Stimulated activated naive CD8-positive, alpha-beta T cell treated with anti-CD3 and anti-CD28 coated beads, Interleukin-15, amount 100 ng/mL, for 72 hours (primary cell): ENCODE measurements around the gene NRCAM.

ENCODE experiments used
- ATAC-seq: fragments of 150-1000 bp; cut with Tn5 transposase; 2 replicates; pipeline ENCODE4 v1.10.0; 2021; ENCODE audit warnings: mild to moderate bottlenecking, moderate library complexity
- DNase-seq, 2 donors: peaks; one replicate each; pipeline ENCODE4 v3.0.0; 2021 to 2022
- H3K27ac Mint-ChIP-seq, 2 donors: one replicate each; pipeline ENCODE4 v1.8.0; 2022; ENCODE audit warnings: mild to moderate bottlenecking in 2 of 2, mixed read lengths in 2 of 2, moderate library complexity in 2 of 2
- H3K27me3 Mint-ChIP-seq: one replicate; pipeline ENCODE4 v1.8.0; 2022; ENCODE audit warnings: mixed read lengths
- H3K4me1 Mint-ChIP-seq: one replicate; pipeline ENCODE4 v1.8.0; 2022; ENCODE audit warnings: mild to moderate bottlenecking, mixed read lengths
- H3K4me3 Mint-ChIP-seq, 2 donors: one replicate each; pipeline ENCODE4 v1.8.0; 2022; ENCODE audit warnings: mild to moderate bottlenecking in 2 of 2, mixed read lengths in 2 of 2, moderate library complexity in 1 of 2
- H3K9me3 Mint-ChIP-seq, 2 donors: one replicate each; pipeline ENCODE4 v1.8.0; 2022; ENCODE audit warnings: mixed read lengths in 2 of 2

NRCAM gene

GRCh38 chr7:108421720-108422331 is 34.4 kb downstream of the NRCAM start:
- no peak for DNase-seq
- no peaks in the 10 kb centered on the region for H3K27me3 Mint-ChIP-seq
- peak overlapping the region in 1 of 2 donors; percentile 23 for H3K4me3 Mint-ChIP-seq
- ATAC-seq, result no peak
- peaks cover 70% of the 10 kb centered on the region for H3K4me1 Mint-ChIP-seq
- H3K9me3 Mint-ChIP-seq, result no peaks in the 10 kb centered on the region
- no peak overlapping the region for H3K27ac Mint-ChIP-seq

- H3K4me1 Mint-ChIP-seq, result peaks cover 86% of the 10 kb centered on the region
- H3K9me3 Mint-ChIP-seq, result no peaks in the 10 kb centered on the region
- H3K27ac Mint-ChIP-seq, result peak overlapping the region; percentile 28
- peak overlapping the region; percentile 36 to 39 for H3K4me3 Mint-ChIP-seq
- no peak for ATAC-seq
- DNase-seq, result no peak
- no peaks in the 10 kb centered on the region for H3K27me3 Mint-ChIP-seq
Measured at GRCh38 chr7:108419961-108420908, 36.0 kb downstream of the NRCAM start.

- H3K9me3 Mint-ChIP-seq, result no peaks in the 10 kb centered on the region
- H3K27me3 Mint-ChIP-seq, result no peaks in the 10 kb centered on the region
- H3K27ac Mint-ChIP-seq, result peak overlapping the region in 1 of 2 donors; percentile 22
- ATAC-seq (no peak), DNase-seq (no peak)
- H3K4me3 Mint-ChIP-seq, result peak overlapping the region; percentile 1 to 36
- peaks cover 93% of the 10 kb centered on the region for H3K4me1 Mint-ChIP-seq
Measured at GRCh38 chr7:108418946-108419345, 37.3 kb downstream of the NRCAM start.

DNA sequence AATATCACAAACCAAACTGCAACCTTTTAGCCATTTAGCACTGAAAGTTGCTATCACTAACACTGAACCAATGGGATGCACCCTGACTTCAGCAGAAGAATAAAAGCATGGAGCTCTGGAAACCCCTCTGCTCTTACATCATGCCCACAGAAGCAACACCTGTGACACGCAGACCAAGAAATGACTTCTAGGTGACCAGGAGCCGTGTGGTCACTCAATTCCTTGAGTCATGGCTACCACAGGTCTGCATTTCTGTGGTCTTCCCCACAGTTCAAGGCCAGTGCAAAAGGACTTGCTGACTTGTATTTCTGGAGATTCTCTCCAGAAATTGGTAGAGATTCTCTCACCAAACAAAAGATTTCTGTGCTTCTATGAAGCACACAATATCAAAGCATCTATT is 38.3 kb downstream of the NRCAM start:
- DNase-seq, result no peak
- Mint-ChIP-seq H3K27me3 (no peaks in the 10 kb centered on the region), H3K27ac (no peak overlapping the region), H3K4me3 (no peak overlapping the region), H3K4me1 (peaks cover 91% of the 10 kb centered on the region), H3K9me3 (peaks cover 0 to 5% of the 10 kb centered on the region in 2 donors)
- no peak for ATAC-seq

DNA sequence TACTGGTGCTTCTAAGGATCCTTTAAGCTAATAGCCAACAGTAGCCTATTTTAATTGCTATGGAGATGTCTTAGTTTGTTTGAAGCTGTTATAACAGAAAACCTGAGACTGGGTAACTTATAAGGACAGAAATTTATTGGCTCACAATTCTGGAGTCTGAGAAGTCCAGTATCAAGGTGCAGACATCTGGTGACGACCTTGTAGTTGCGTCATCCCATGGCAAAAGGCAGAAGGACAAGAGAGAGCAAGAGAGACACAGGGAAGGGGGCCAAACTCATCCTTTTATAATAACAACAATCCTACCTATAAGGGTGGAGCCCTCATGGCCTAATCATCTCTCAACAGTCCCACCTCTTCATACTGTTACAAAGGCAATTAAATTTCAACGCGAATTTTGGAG is 39.1 kb downstream of the NRCAM start:
- Mint-ChIP-seq H3K27me3 (no peaks in the 10 kb centered on the region), H3K27ac (peak overlapping the region in 1 of 2 donors; percentile 44), H3K4me1 (peaks cover 84% of the 10 kb centered on the region), H3K9me3 (peaks cover 0 to 5% of the 10 kb centered on the region in 2 donors), H3K4me3 (peak overlapping the region in 1 of 2 donors; percentile 55)
- DNase-seq, result no peak
- ATAC-seq, result no peak

DNA sequence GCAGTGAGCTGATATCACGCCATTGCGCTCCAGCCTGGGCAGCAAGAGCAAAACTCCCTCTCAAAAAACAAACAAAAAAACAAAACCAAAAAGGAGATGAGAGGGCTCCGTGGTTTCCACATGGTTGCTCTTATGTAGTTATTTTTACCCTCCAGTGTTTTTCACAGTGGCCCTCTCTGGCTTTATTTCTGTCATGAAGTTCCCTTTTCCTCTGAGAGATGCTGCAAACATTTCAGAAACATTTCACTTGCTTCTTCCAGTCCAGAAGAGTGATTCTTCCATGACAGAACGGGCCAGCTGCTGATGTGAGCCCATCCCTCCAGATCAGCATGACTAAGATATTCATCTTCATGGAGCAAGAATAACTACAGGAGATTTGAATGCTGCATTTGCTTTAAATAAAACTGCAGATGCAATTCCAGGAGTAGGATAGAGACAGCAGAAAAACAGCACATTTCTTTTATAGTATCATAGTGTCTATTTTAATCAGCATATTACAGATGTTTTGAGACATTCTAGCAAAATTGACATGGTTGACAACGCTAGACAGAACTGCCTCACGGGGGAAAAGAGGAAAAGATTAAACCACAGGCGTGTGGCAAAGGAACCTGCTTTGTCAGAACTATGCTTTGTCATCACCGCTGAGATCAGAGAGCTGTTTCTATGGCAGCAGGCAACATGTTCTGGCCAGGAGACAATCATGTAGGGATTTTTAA is 40.3 kb downstream of the NRCAM start:
- peaks cover 75% of the 10 kb centered on the region for H3K4me1 Mint-ChIP-seq
- no peaks in the 10 kb centered on the region for H3K27me3 Mint-ChIP-seq
- peak overlapping the region; percentile 40 to 58 for H3K4me3 Mint-ChIP-seq
- H3K27ac Mint-ChIP-seq, result peak overlapping the region in 1 of 2 donors; percentile 54
- DNase-seq (peak in 1 of 2 donors; percentile 46), ATAC-seq (peak; percentile 87)
- H3K9me3 Mint-ChIP-seq, result peaks cover 0 to 5% of the 10 kb centered on the region in 2 donors

- no peak for ATAC-seq
- DNase-seq, result no peak
- Mint-ChIP-seq H3K27ac (peak overlapping the region; percentile 43 to 61), H3K4me3 (no peak overlapping the region), H3K4me1 (peaks cover 66% of the 10 kb centered on the region), H3K9me3 (peaks cover 0 to 5% of the 10 kb centered on the region in 2 donors), H3K27me3 (no peaks in the 10 kb centered on the region)
Measured at GRCh38 chr7:108415084-108415483, 41.2 kb downstream of the NRCAM start.

GRCh38 chr7:108413782-108414492 is 42.3 kb downstream of the NRCAM start:
- peak; percentile 83 for ATAC-seq
- H3K4me1 Mint-ChIP-seq, result peaks cover 56% of the 10 kb centered on the region
- DNase-seq, result no peak
- no peaks in the 10 kb centered on the region for H3K27me3 Mint-ChIP-seq
- peaks cover 0 to 5% of the 10 kb centered on the region in 2 donors for H3K9me3 Mint-ChIP-seq
- no peak overlapping the region for H3K4me3 Mint-ChIP-seq
- H3K27ac Mint-ChIP-seq, result no peak overlapping the region

DNA sequence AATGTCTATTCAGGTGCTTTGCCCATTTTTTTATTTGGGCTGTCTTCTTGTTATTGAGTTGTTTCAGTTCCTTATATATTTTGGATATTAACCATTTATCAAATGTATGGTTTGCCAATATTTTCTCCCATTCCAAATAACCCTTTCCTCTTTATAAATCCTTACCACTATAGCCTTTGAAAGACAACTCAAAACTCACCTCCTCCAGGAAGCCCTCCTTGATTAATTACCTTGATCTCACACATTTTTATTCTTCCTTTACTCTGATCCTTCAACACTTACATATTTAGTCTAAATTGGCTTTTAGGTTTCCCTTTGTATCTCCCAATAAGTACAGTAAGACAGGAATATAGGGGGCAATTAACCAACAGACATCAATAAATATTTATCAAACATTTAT is 42.9 kb downstream of the NRCAM start:
- no peak for DNase-seq
- Mint-ChIP-seq H3K27ac (no peak overlapping the region), H3K9me3 (peaks cover 0 to 5% of the 10 kb centered on the region in 2 donors), H3K27me3 (no peaks in the 10 kb centered on the region), H3K4me1 (peaks cover 53% of the 10 kb centered on the region), H3K4me3 (no peak overlapping the region)
- no peak for ATAC-seq

DNA sequence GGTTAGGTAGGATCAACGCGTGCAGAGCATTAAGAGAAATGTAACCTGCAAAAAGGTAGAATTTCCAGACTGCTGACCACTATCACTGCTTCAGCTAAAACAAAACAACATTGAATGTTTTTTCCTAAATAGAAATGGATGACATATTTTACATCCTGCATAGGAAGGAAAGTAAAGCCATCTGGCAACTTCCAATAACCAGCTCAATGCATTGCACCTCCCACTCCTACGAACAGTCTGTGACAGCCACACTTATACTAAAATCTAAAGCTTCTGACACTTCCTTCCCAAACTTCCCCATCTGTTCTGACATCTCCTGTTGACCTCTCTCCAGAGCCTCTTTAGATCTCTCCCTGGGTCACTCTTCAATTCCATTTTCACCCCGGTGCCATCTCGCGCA is 47.1 kb downstream of the NRCAM start:
- H3K9me3 Mint-ChIP-seq, result peaks cover 0 to 5% of the 10 kb centered on the region in 2 donors
- no peak overlapping the region for H3K4me3 Mint-ChIP-seq
- no peaks in the 10 kb centered on the region for H3K27me3 Mint-ChIP-seq
- peak overlapping the region in 1 of 2 donors; percentile 23 for H3K27ac Mint-ChIP-seq
- DNase-seq (no peak), ATAC-seq (no peak)
- peaks cover 11% of the 10 kb centered on the region for H3K4me1 Mint-ChIP-seq

DNA sequence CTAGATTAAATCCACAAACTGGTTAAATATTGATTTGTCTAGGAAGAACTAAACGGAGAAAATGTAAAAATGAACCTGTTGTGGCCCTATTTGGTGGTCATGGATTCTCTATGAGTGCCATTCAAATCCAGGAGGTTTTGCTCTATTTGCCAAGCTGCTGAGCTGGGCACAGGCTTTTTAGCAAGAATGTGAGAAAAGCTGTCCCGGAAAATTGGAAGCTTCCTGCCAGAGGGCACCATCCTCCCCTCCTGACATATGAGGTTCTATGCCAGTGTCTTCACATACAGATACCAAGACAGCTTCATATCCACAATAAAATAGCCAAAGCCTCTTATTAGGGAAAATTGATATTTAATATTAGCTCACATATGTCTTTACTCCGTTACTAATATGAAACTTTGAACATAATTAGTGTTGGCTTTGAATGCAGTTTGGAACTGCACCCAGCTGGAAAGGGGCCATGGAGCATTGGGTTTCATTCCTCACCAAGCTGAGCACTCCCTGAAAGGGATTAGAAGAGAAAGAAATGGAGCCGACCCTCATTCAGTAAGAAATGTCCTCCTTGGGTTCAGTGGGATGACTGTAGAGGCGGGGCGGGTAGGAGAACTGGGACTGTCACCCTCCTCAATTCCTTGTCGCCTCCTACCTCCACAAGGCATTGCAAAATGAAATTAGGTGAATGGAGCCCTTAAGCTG is 47.8 kb downstream of the NRCAM start:
- no peak overlapping the region for H3K4me3 Mint-ChIP-seq
- no peak for ATAC-seq

GRCh38 chr7:108407676-108408075 is 48.6 kb downstream of the NRCAM start:
- Mint-ChIP-seq H3K4me1 (peaks cover 5% of the 10 kb centered on the region), H3K27me3 (no peaks in the 10 kb centered on the region), H3K9me3 (no peaks in the 10 kb centered on the region), H3K4me3 (no peak overlapping the region), H3K27ac (no peak overlapping the region)
- DNase-seq (no peak), ATAC-seq (no peak)

More for the DNA sequence above, 47.8 kb downstream of the NRCAM start:
- no peak for DNase-seq
- H3K4me1 Mint-ChIP-seq, result peaks cover 4% of the 10 kb centered on the region
- peak overlapping the region in 1 of 2 donors; percentile 23 for H3K27ac Mint-ChIP-seq
- peaks cover 0 to 3% of the 10 kb centered on the region in 2 donors for H3K9me3 Mint-ChIP-seq
- H3K27me3 Mint-ChIP-seq, result no peaks in the 10 kb centered on the region

DNA sequence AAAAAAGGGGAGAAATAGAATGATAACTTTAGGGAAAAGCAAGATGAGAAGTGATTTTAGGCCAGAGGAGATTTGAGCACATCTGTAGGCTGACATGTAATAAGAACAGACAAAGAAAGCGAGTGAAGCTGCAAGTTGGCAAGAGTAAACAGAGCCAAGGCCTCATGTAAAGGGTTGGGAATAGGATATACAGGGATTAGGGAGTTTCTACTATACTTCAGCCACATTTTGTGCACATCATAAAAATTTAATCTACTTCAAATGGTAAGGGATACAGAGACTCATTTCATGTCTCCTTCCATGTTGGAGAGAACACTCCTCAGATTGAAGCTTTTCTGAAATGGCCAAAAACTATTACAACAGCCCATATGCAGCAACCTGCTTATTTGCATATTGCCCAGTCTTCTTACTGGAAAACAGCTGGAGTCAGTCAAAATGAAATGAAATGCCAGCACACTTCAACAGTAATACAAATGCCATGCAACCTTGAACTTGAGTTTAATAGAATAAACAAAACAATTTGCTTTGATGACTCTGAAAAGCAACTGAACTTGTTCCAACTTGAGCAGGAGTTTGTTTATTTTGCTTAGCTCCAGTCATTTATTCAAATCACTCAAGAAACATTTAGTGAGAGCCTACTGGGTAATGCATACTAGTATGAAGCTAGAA is 49.9 kb downstream of the NRCAM start:
- no peak for ATAC-seq
- no peak overlapping the region for H3K27ac Mint-ChIP-seq
- DNase-seq, result no peak

More for the DNA sequence above, 49.9 kb downstream of the NRCAM start:
- no peaks in the 10 kb centered on the region for H3K9me3 Mint-ChIP-seq
- H3K4me1 Mint-ChIP-seq, result peaks cover 8% of the 10 kb centered on the region
- H3K4me3 Mint-ChIP-seq, result no peak overlapping the region
- no peaks in the 10 kb centered on the region for H3K27me3 Mint-ChIP-seq
